Measurements from ENCODE around the gene SIK1.

Gene SIK1

GRCh38 chr21:43375837-43376477 is 51.0 kb downstream of the SIK1 start:
- Histone ChIP-seq H3K36me3 (ENCODE audit: control insufficient read depth, insufficient read depth, low read length) (no peaks in the 10 kb centered on the region), H3K27me3 (ENCODE audit: control insufficient read depth, insufficient read depth, low read length) (no peaks in the 10 kb centered on the region), H3K9me3 (ENCODE audit: control insufficient read depth, insufficient read depth, low read length) (no peaks in the 10 kb centered on the region), H3K4me1 (ENCODE audit: control insufficient read depth, insufficient read depth, low read length) (no peaks in the 10 kb centered on the region), H3K9ac (ENCODE audit: low read depth, low read length) (no peak overlapping the region), H3K4me3 (ENCODE audit: low read depth, low read length) (no peak overlapping the region)

GRCh38 chr21:43375006-43375836 is 51.7 kb downstream of the SIK1 start:
- no peak overlapping the region for H3K9ac ChIP-seq (ENCODE audit: low read depth, low read length)
- no peaks in the 10 kb centered on the region for H3K36me3 ChIP-seq (ENCODE audit: control insufficient read depth, insufficient read depth, low read length)
- H3K27me3 ChIP-seq (ENCODE audit: control insufficient read depth, insufficient read depth, low read length), result no peaks in the 10 kb centered on the region
- H3K4me3 ChIP-seq (ENCODE audit: low read depth, low read length), result no peak overlapping the region
- H3K4me1 ChIP-seq (ENCODE audit: control insufficient read depth, insufficient read depth, low read length), result no peaks in the 10 kb centered on the region
- H3K9me3 ChIP-seq (ENCODE audit: control insufficient read depth, insufficient read depth, low read length), result no peaks in the 10 kb centered on the region

- Histone ChIP-seq H3K4me1 (ENCODE audit: control insufficient read depth, insufficient read depth, low read length) (no peaks in the 10 kb centered on the region), H3K36me3 (ENCODE audit: control insufficient read depth, insufficient read depth, low read length) (no peaks in the 10 kb centered on the region), H3K27me3 (ENCODE audit: control insufficient read depth, insufficient read depth, low read length) (no peaks in the 10 kb centered on the region), H3K4me3 (ENCODE audit: low read depth, low read length) (no peak overlapping the region), H3K9me3 (ENCODE audit: control insufficient read depth, insufficient read depth, low read length) (no peaks in the 10 kb centered on the region), H3K9ac (ENCODE audit: low read depth, low read length) (no peak overlapping the region)
Observed at GRCh38 chr21:43374228-43374885, 52.6 kb downstream of the SIK1 start.

- no peak overlapping the region for H3K9ac ChIP-seq (ENCODE audit: low read depth, low read length)
- no peaks in the 10 kb centered on the region for H3K9me3 ChIP-seq (ENCODE audit: control insufficient read depth, insufficient read depth, low read length)
- no peaks in the 10 kb centered on the region for H3K4me1 ChIP-seq (ENCODE audit: control insufficient read depth, insufficient read depth, low read length)
- no peaks in the 10 kb centered on the region for H3K27me3 ChIP-seq (ENCODE audit: control insufficient read depth, insufficient read depth, low read length)
- no peaks in the 10 kb centered on the region for H3K36me3 ChIP-seq (ENCODE audit: control insufficient read depth, insufficient read depth, low read length)
- no peak overlapping the region for H3K4me3 ChIP-seq (ENCODE audit: low read depth, low read length)
Observed at GRCh38 chr21:43373362-43374227, 53.3 kb downstream of the SIK1 start.

- H3K9ac ChIP-seq (ENCODE audit: low read depth, low read length), result no peak overlapping the region
- H3K36me3 ChIP-seq (ENCODE audit: control insufficient read depth, insufficient read depth, low read length), result no peaks in the 10 kb centered on the region
- no peaks in the 10 kb centered on the region for H3K9me3 ChIP-seq (ENCODE audit: control insufficient read depth, insufficient read depth, low read length)
- no peaks in the 10 kb centered on the region for H3K27me3 ChIP-seq (ENCODE audit: control insufficient read depth, insufficient read depth, low read length)
- H3K4me3 ChIP-seq (ENCODE audit: low read depth, low read length), result no peak overlapping the region
- H3K4me1 ChIP-seq (ENCODE audit: control insufficient read depth, insufficient read depth, low read length), result no peaks in the 10 kb centered on the region
Observed at GRCh38 chr21:43372663-43373361, 54.1 kb downstream of the SIK1 start.

- no peaks in the 10 kb centered on the region for H3K27me3 ChIP-seq (ENCODE audit: control insufficient read depth, insufficient read depth, low read length)
- no peak overlapping the region for H3K9ac ChIP-seq (ENCODE audit: low read depth, low read length)
- no peaks in the 10 kb centered on the region for H3K4me1 ChIP-seq (ENCODE audit: control insufficient read depth, insufficient read depth, low read length)
- no peak overlapping the region for H3K4me3 ChIP-seq (ENCODE audit: low read depth, low read length)
- no peaks in the 10 kb centered on the region for H3K36me3 ChIP-seq (ENCODE audit: control insufficient read depth, insufficient read depth, low read length)
- no peaks in the 10 kb centered on the region for H3K9me3 ChIP-seq (ENCODE audit: control insufficient read depth, insufficient read depth, low read length)
Observed at GRCh38 chr21:43371786-43372185, 55.1 kb downstream of the SIK1 start.

GRCh38 chr21:43370888-43371570 is 55.9 kb downstream of the SIK1 start:
- Histone ChIP-seq H3K36me3 (ENCODE audit: control insufficient read depth, insufficient read depth, low read length) (no peaks in the 10 kb centered on the region), H3K9me3 (ENCODE audit: control insufficient read depth, insufficient read depth, low read length) (no peaks in the 10 kb centered on the region), H3K4me1 (ENCODE audit: control insufficient read depth, insufficient read depth, low read length) (no peaks in the 10 kb centered on the region), H3K4me3 (ENCODE audit: low read depth, low read length) (no peak overlapping the region), H3K9ac (ENCODE audit: low read depth, low read length) (no peak overlapping the region), H3K27me3 (ENCODE audit: control insufficient read depth, insufficient read depth, low read length) (no peaks in the 10 kb centered on the region)

GRCh38 chr21:43370091-43370658 is 56.8 kb downstream of the SIK1 start:
- Histone ChIP-seq H3K9me3 (ENCODE audit: control insufficient read depth, insufficient read depth, low read length) (no peaks in the 10 kb centered on the region), H3K4me3 (ENCODE audit: low read depth, low read length) (no peak overlapping the region), H3K9ac (ENCODE audit: low read depth, low read length) (no peak overlapping the region), H3K36me3 (ENCODE audit: control insufficient read depth, insufficient read depth, low read length) (no peaks in the 10 kb centered on the region), H3K4me1 (ENCODE audit: control insufficient read depth, insufficient read depth, low read length) (no peaks in the 10 kb centered on the region), H3K27me3 (ENCODE audit: control insufficient read depth, insufficient read depth, low read length) (no peaks in the 10 kb centered on the region)

- Histone ChIP-seq H3K9me3 (ENCODE audit: control insufficient read depth, insufficient read depth, low read length) (no peaks in the 10 kb centered on the region), H3K27me3 (ENCODE audit: control insufficient read depth, insufficient read depth, low read length) (no peaks in the 10 kb centered on the region), H3K4me3 (ENCODE audit: low read depth, low read length) (no peak overlapping the region), H3K36me3 (ENCODE audit: control insufficient read depth, insufficient read depth, low read length) (no peaks in the 10 kb centered on the region), H3K4me1 (ENCODE audit: control insufficient read depth, insufficient read depth, low read length) (no peaks in the 10 kb centered on the region), H3K9ac (ENCODE audit: low read depth, low read length) (no peak overlapping the region)
Observed at GRCh38 chr21:43369596-43370090, 57.3 kb downstream of the SIK1 start.

GRCh38 chr21:43369124-43369523 is 57.8 kb downstream of the SIK1 start:
- no peaks in the 10 kb centered on the region for H3K27me3 ChIP-seq (ENCODE audit: control insufficient read depth, insufficient read depth, low read length)
- H3K36me3 ChIP-seq (ENCODE audit: control insufficient read depth, insufficient read depth, low read length), result no peaks in the 10 kb centered on the region
- no peaks in the 10 kb centered on the region for H3K4me1 ChIP-seq (ENCODE audit: control insufficient read depth, insufficient read depth, low read length)
- H3K9me3 ChIP-seq (ENCODE audit: control insufficient read depth, insufficient read depth, low read length), result no peaks in the 10 kb centered on the region
- no peak overlapping the region for H3K9ac ChIP-seq (ENCODE audit: low read depth, low read length)
- H3K4me3 ChIP-seq (ENCODE audit: low read depth, low read length), result no peak overlapping the region
